Measurements from ENCODE around the gene MAGI2. TPM values are rescaled to one million over a fixed set of nuclear protein-coding genes. Genes with fewer than 3 reads are reported as not detected.

Gene MAGI2
- total RNA-seq, 1 experiment from 2014 or later = 0.56 TPM

GRCh38 chr7:79300573-79300972, 152.9 kb downstream of the MAGI2 start:
- Histone ChIP-seq H3K36me3 (no peaks in the 10 kb centered on the region), H3K9me3 (no peaks in the 10 kb centered on the region), H3K27me3 (no peaks in the 10 kb centered on the region), H3K4me3 (no peak overlapping the region)
- no peak for DNase-seq

GRCh38 chr7:79298145-79298760, 155.2 kb downstream of the MAGI2 start:
- Histone ChIP-seq H3K36me3 (no peaks in the 10 kb centered on the region), H3K4me3 (no peak overlapping the region), H3K27me3 (no peaks in the 10 kb centered on the region), H3K9me3 (no peaks in the 10 kb centered on the region)
- no peak for DNase-seq

DNA sequence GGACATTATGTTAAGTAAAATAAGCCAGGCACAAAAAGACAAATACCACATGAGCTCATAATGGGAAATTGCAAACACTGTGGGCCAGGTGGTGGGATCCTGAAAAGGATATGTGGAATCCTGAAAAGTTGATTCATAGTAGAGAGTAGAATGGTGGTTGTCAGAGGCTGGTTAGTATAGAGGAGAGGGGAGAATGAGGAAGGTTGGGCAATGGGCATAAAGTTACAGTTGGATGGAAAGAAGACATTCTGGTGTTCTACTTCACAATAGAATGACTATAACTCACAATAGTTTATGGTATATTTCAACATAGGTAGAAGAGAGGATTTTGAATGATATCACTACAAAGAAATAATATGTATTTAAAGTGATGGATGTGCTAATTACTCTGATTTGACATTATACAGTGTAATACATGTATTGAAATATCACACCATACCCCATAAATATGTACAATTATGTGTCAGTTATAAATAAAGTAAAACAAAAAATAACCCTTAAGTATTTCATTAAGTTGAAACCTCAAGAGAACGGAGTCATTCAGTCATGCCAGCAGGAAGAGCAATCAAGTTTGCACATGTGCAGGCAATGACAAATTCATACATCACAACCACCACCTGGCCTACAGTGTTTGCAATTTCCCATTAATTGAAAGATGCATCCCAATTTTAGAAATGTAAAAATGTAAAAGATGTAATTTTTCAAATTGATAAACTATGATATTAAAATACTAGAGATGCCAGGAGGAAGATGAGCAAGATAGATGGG, 156.7 kb downstream of the MAGI2 start:
- Histone ChIP-seq H3K27me3 (no peaks in the 10 kb centered on the region), H3K9me3 (no peaks in the 10 kb centered on the region), H3K36me3 (no peaks in the 10 kb centered on the region), H3K4me3 (no peak overlapping the region)
- no peak for DNase-seq

DNA sequence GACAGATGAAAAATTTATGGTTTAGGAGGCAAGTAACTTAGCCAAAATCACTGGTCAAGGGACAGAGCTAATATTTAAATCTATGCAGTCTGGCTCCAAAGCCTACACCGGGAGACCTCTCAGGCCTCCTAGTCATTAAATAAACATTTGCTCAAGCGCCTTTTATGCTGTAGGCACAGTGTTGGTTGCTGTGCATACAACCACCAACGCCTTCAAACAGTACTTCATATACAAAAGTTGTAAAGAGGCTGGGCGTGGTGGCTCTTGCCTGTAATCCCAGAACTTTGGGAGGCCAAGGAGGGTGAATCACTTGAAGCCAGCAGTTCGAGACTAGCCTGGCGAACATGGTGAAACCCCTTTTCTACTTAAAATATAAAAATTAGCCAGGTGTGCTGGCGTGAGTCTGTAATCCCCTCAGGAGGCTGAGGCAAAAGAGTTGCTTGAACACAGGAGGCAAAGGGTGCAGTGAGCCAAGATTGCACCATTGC, 159.8 kb downstream of the MAGI2 start:
- Histone ChIP-seq H3K36me3 (no peaks in the 10 kb centered on the region), H3K27me3 (no peaks in the 10 kb centered on the region), H3K9me3 (no peaks in the 10 kb centered on the region), H3K4me3 (no peak overlapping the region)
- DNase-seq = no peak

GRCh38 chr7:79292834-79293233, 160.6 kb downstream of the MAGI2 start:
- Histone ChIP-seq H3K36me3 (no peaks in the 10 kb centered on the region), H3K9me3 (no peaks in the 10 kb centered on the region), H3K4me3 (no peak overlapping the region), H3K27me3 (no peaks in the 10 kb centered on the region)
- DNase-seq = no peak

- H3K4me3 ChIP-seq = no peak overlapping the region
- no peaks in the 10 kb centered on the region for H3K27me3 ChIP-seq
- H3K9me3 ChIP-seq = no peaks in the 10 kb centered on the region
- no peak for DNase-seq
- no peaks in the 10 kb centered on the region for H3K36me3 ChIP-seq
Observed at GRCh38 chr7:79291498-79291865, 162.0 kb downstream of the MAGI2 start.

DNA sequence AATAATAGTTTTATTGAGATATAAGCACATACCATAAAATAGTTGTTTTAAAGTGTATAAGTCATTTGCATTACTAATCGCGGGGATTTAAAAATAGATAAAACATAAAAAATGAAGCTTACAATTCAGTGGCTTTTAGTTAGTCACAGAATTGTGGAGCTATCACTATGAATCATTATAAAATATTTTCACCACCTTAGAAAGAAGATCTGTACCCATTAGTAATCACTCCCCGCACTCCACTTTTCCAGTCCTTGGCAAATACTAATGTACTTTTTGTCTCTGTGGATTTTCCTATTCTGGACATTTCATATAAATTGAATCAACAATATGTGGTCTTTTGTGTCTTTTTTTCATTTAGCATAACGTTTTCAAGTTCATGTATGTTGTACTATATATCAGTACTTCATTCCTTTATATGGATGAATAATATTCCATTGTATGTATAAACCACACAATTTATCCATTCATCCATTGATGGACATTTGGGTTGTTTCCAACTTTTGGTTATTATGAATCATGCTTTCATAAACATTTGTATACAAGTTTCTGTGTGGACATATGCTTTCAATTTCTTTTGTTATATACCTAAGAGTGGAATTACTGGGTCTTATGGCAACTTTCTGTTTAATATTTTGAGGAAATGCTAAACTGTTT, 162.5 kb downstream of the MAGI2 start:
- H3K4me3 ChIP-seq = no peak overlapping the region
- no peak for DNase-seq
- H3K9me3 ChIP-seq = no peaks in the 10 kb centered on the region
- H3K27me3 ChIP-seq = no peaks in the 10 kb centered on the region
- no peaks in the 10 kb centered on the region for H3K36me3 ChIP-seq

DNA sequence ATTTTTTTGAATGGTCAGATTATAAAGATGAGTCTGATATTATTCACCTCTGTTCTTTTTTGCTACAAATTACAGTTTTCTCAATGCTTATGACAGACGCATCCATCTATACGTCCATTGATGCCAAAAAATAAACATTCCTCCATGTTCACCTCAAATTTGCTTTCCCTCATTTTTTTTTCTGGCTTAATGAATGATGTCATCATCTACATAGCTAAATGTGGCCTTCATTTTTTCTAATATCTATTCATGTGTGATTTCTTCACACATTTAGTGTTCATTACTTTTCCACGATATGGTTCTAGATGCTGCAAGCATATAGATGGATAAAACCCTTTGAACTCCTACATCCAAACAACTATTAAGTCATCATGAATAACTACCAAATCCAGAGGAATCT, 163.1 kb downstream of the MAGI2 start:
- H3K9me3 ChIP-seq = no peaks in the 10 kb centered on the region
- no peaks in the 10 kb centered on the region for H3K36me3 ChIP-seq
- H3K4me3 ChIP-seq = no peak overlapping the region
- no peaks in the 10 kb centered on the region for H3K27me3 ChIP-seq
- no peak for DNase-seq

GRCh38 chr7:79288655-79289054, 164.8 kb downstream of the MAGI2 start:
- no peaks in the 10 kb centered on the region for H3K27me3 ChIP-seq
- H3K36me3 ChIP-seq = no peaks in the 10 kb centered on the region; the same call in 1 of the 2 replicates
- H3K4me3 ChIP-seq = no peak overlapping the region
- no peak for DNase-seq
- no peaks in the 10 kb centered on the region for H3K9me3 ChIP-seq

DNA sequence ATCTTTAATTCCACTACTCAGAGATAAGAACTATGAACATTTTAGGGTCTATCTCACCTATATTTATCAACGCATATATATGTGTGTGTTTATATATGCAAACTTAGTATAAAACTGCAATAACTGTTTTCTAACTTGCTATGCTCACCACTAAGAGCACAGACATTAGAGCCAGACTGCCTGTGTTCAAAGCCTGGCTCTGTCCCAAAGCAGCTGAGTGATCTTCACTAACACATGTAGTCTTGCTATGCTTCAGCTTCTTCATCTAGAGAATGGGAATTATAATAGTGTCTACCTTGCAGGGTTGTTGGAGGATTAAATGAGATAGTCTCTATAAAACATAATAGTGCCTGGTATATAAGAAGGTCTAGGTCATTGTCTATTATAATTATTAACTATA, 165.5 kb downstream of the MAGI2 start:
- no peak overlapping the region for H3K4me3 ChIP-seq
- no peaks in the 10 kb centered on the region for H3K9me3 ChIP-seq
- no peaks in the 10 kb centered on the region; the same call in 1 of the 2 replicates for H3K36me3 ChIP-seq
- H3K27me3 ChIP-seq = no peaks in the 10 kb centered on the region
- peak; percentile 10 for DNase-seq

GRCh38 chr7:79286181-79286580, 167.3 kb downstream of the MAGI2 start:
- no peak for DNase-seq
- H3K36me3 ChIP-seq = no peaks in the 10 kb centered on the region; the same call in 1 of the 2 replicates
- no peak overlapping the region for H3K4me3 ChIP-seq
- H3K27me3 ChIP-seq = no peaks in the 10 kb centered on the region
- no peaks in the 10 kb centered on the region for H3K9me3 ChIP-seq

GRCh38 chr7:79285756-79286155, 167.7 kb downstream of the MAGI2 start:
- no peak overlapping the region for H3K4me3 ChIP-seq
- no peak for DNase-seq
- H3K9me3 ChIP-seq = no peaks in the 10 kb centered on the region
- H3K27me3 ChIP-seq = no peaks in the 10 kb centered on the region
- no peaks in the 10 kb centered on the region; the same call in 1 of the 2 replicates for H3K36me3 ChIP-seq

- Histone ChIP-seq H3K36me3 (no peaks in the 10 kb centered on the region; the same call in 1 of the 2 replicates), H3K4me3 (no peak overlapping the region), H3K9me3 (no peaks in the 10 kb centered on the region), H3K27me3 (no peaks in the 10 kb centered on the region)
- DNase-seq = no peak
Observed at GRCh38 chr7:79284211-79284610, 169.3 kb downstream of the MAGI2 start.

DNA sequence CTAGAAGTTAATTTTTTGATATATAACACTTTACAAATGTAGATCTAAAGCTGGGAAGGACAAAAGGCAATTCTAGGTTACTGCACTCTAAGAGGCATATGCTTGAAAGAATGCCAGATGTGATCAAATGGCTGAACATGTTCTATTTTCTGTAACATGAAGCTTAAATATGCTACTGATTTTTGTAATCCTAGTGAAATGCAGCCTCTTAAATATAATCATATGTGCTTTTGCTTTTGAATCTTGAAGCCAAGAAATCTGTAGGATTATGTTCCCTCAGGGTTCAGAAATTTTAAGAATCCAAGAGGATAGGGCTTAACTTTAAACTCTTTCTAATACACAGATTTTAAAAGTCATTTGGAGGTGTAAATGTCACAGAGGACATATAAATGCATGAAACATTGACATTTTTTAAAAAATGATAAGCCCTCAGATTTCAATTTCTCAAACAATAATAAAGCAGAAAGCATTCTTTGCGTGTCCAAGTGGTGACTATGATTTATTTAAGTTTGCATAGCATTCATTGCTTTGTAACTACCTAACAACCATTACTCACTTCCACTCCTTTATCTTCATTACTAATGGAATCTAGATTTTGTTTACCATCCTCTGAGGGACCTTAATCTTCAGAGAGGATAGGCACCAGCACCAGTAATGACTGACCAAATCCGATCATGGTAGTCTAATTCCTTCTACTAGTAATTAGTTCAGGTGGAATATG, 170.4 kb downstream of the MAGI2 start:
- Histone ChIP-seq H3K4me3 (no peak overlapping the region), H3K27me3 (no peaks in the 10 kb centered on the region), H3K36me3 (no peaks in the 10 kb centered on the region; the same call in 1 of the 2 replicates), H3K9me3 (no peaks in the 10 kb centered on the region)
- no peak for DNase-seq

GRCh38 chr7:79282070-79282694, 171.3 kb downstream of the MAGI2 start:
- no peaks in the 10 kb centered on the region for H3K9me3 ChIP-seq
- H3K4me3 ChIP-seq = no peak overlapping the region
- no peaks in the 10 kb centered on the region for H3K27me3 ChIP-seq
- no peaks in the 10 kb centered on the region; the same call in 1 of the 2 replicates for H3K36me3 ChIP-seq
- DNase-seq = peak; percentile 27

DNA sequence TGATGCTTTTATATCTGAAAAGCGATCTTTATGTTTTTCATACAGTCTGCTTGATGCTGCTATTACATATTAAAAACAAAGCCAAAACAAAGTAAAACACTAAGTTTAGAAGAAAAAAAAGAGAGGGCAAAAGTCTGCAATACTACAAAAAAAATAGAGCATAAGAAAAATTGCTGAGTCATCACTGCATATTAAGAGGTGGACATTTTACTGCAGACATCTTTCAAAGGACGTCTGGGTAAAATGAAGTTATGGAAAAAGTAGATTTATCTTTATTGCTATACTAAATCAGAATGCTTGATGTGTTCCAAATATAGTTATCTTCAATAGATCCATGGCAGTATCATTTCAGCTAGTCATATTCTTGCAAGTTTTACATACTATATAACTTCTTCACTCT, 172.0 kb downstream of the MAGI2 start:
- Histone ChIP-seq H3K36me3 (no peaks in the 10 kb centered on the region; the same call in 1 of the 2 replicates), H3K4me3 (no peak overlapping the region), H3K9me3 (no peaks in the 10 kb centered on the region), H3K27me3 (no peaks in the 10 kb centered on the region)
- DNase-seq = no peak
